Sigmoid colon (tissue), 7 donors: ENCODE results near the gene TXN. TPM values are rescaled to one million over a fixed set of nuclear protein-coding genes. Genes with fewer than 3 reads are reported as not detected.
A peak's percentile ranks its signal among the peaks of the same experiment; 100 is the strongest.
"Not testable (repeated sequence)": the region's sequence is repeated elsewhere in the genome, so short reads cannot be mapped to it uniquely, and the experiment has no call there.

Experiments used
- DNase-seq: peaks from one replicate; pipeline ENCODE4 v3.0.0-alpha.2; 2019
- H3K27ac ChIP-seq, 4 donors: fragments of 200-600 bp; sonication (generic); one replicate each; pipeline ENCODE4 v1.5.1; 2016 to 2019; ENCODE audit warnings: mild to moderate bottlenecking in 1 of 4
- H3K27me3 ChIP-seq, 3 donors: fragments of 200-600 bp; sonication (generic); one replicate each; pipeline ENCODE4 v1.5.1; 2019; ENCODE audit warnings: mild to moderate bottlenecking in 1 of 3
- H3K36me3 ChIP-seq, 4 donors: fragments of 200-600 bp; sonication (generic); one replicate each; pipeline ENCODE4 v1.5.1; 2016 to 2019
- H3K4me1 ChIP-seq, 4 donors: fragments of 200-600 bp; sonication (generic); one replicate each; pipeline ENCODE4 v1.5.1; 2017 to 2019
- H3K4me3 ChIP-seq, 4 donors: fragments of 200-600 bp; sonication (generic); one replicate each; pipeline ENCODE4 v1.5.1; 2017 to 2019; ENCODE audit warnings: mild to moderate bottlenecking in 2 of 4, moderate library complexity in 1 of 4
- H3K9me3 ChIP-seq, 4 donors: fragments of 200-600 bp in 3 of 4; sonication (generic) in 3 of 4; one replicate each; pipeline versions ENCODE4 v1.5.1 to v1.6.1; 2013 to 2019
- CTCF ChIP-seq, 4 experiments: fragments of 450-650 bp in 3 of 4; fragments of 200-600 bp in 1 of 4; IDR thresholded peaks; one replicate each; pipeline ENCODE4 v1.5.1; 2016 to 2019; ENCODE audit warnings: antibody characterized with exemption in 4 of 4, mild to moderate bottlenecking in 3 of 4, moderate library complexity in 2 of 4
- EP300 ChIP-seq, 4 donors: sonication (generic); formaldehyde crosslinking; IDR thresholded peaks; one replicate each; pipeline ENCODE4 v1.6.1; 2017; ENCODE audit warnings: antibody characterized with exemption in 4 of 4
- POLR2A ChIP-seq, 2 donors: fragments of 450-650 bp; IDR thresholded peaks; one replicate each; pipeline ENCODE4 v1.6.1; 2016; ENCODE audit warnings: antibody characterized with exemption in 2 of 2, mild to moderate bottlenecking in 2 of 2, moderate library complexity in 2 of 2
- POLR2AphosphoS5 ChIP-seq, 4 donors: sonication (generic); formaldehyde crosslinking; IDR thresholded peaks; one replicate each; pipeline ENCODE4 v1.6.1; 2017; ENCODE audit warnings: antibody characterized with exemption in 4 of 4
- WGBS, 2 donors: extraction: QIAGEN DNeasy Blood & Tissue Kit; methylation state at CpG; one replicate each; pipeline ENCODE4 v1.1.7; 2013; 5-methylcytosine and 5-hydroxymethylcytosine counted together
- intact Hi-C: fragments of 100-400 bp; cut with DNase I; formaldehyde crosslinking; loops from one replicate; pipeline ENCODE4 v1.15.1; 2023
- polyA plus RNA-seq, 3 donors: library from polyadenylated mRNA; stranded (reverse); fragments of 200-250 nt; gene quantifications; one replicate each; pipeline ENCODE4 v1.2.3, GENCODE V29; 2013
- total RNA-seq, 4 donors: library from RNA; depleted of rRNA; stranded (reverse); fragments of >200 nt; gene quantifications; one replicate each; pipeline ENCODE4 v1.1.0, GENCODE V29; 2016
- donor health status: healthy with polysubstance abuse.
- donor health status: Bipolar disorder and iron deficiency.
- donor health status: healthy.

TXN gene
- total and polyA plus RNA-seq, 7 donors: 94.9 to 827 (median 211) TPM

GRCh38 chr9:110255463-110256379 is 586 bp downstream of the TXN start:
- TF ChIP-seq EP300 (IDR thresholded peaks at IDR 0.05) (peak in 1 of 4 donors; percentile 53), CTCF (IDR thresholded peaks at IDR 0.05) (no peak), POLR2AphosphoS5 (IDR thresholded peaks at IDR 0.05) (peak; percentile 46 to 80 (median 48)), POLR2A (IDR thresholded peaks at IDR 0.05) (peak in 1 of 2 donors; percentile 13)
- intact Hi-C loops: loop anchor here (5.0 kb wide), 2 partner anchors 128 to 208 kb away; no protein-coding TSS in a partner anchor
- peaks cover 0 to 27% (median 24%) of the 10 kb centered on the region in 4 donors for H3K4me1 ChIP-seq
- H3K4me3 ChIP-seq: peak overlapping the region; percentile 75 to 95 (median 82)
- no peaks in the 10 kb centered on the region for H3K27me3 ChIP-seq
- H3K9me3 ChIP-seq: no peaks in the 10 kb centered on the region
- peak; percentile 82 for DNase-seq
- peaks cover 0 to 3% (median 0%) of the 10 kb centered on the region in 4 donors for H3K36me3 ChIP-seq
- 0 to 1% methylated on average over 81 of the region's 81 CpGs for WGBS, 2 donors
- peak overlapping the region; percentile 89 to 95 (median 90) for H3K27ac ChIP-seq

- no peaks in the 10 kb centered on the region for H3K9me3 ChIP-seq
- H3K36me3 ChIP-seq: peaks cover 0 to 9% (median under 1%) of the 10 kb centered on the region in 4 donors
- H3K4me3 ChIP-seq: peak overlapping the region; percentile 75 to 95 (median 82)
- H3K4me1 ChIP-seq: peaks cover 0 to 27% (median 24%) of the 10 kb centered on the region in 4 donors
- intact Hi-C loops: loop anchor here (5.0 kb wide), 2 partner anchors 128 to 208 kb away; no protein-coding TSS in a partner anchor
- peak overlapping the region; percentile 89 to 95 (median 90) for H3K27ac ChIP-seq
- no peaks in the 10 kb centered on the region for H3K27me3 ChIP-seq
- TF ChIP-seq CTCF (IDR thresholded peaks at IDR 0.05) (no peak), EP300 (IDR thresholded peaks at IDR 0.05) (no peak), POLR2AphosphoS5 (IDR thresholded peaks at IDR 0.05) (no peak), POLR2A (IDR thresholded peaks at IDR 0.05) (no peak)
- DNase-seq: no peak
- WGBS, 2 donors: 0 to 5% methylated on average over 17 of the region's 17 CpGs
Observed at GRCh38 chr9:110255034-110255462, 1.3 kb downstream of the TXN start.

DNA sequence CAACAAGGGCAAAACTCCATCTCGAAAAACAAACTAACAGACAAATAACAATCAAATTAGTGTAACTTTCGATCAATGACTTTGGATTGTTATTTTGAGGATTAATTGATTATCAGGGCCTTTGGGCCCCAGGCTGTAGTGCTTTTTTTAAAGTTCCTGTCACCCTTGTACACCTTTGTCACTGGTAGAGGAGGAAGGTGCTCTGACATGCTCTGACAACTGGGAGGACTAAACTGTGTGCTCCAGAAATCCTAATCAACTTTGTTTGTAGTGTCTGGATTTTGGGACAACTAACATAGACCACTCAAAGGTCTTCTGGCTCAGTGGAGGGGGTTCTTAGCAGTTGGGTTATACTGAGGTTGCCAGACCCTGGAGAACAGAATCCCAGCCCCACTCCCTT is 1.8 kb downstream of the TXN start:
- Histone ChIP-seq H3K36me3 (peaks cover 0 to 15% (median 6%) of the 10 kb centered on the region in 4 donors), H3K4me1 (peaks cover 0 to 27% (median 24%) of the 10 kb centered on the region in 4 donors), H3K4me3 (peak overlapping the region in 3 of 4 donors; percentile 75 to 95 (median 82)), H3K9me3 (no peaks in the 10 kb centered on the region), H3K27ac (peak overlapping the region in 3 of 4 donors; percentile 89 to 95 (median 89)), H3K27me3 (no peaks in the 10 kb centered on the region)
- DNase-seq: no peak
- 19 to 72% methylated on average over 2 of the region's 2 CpGs for WGBS, 2 donors
- intact Hi-C loops: no loop called here
- no peak for TF ChIP-seq POLR2AphosphoS5 (IDR thresholded peaks at IDR 0.05)
- no peak for TF ChIP-seq EP300 (IDR thresholded peaks at IDR 0.05)
- TF ChIP-seq POLR2A (IDR thresholded peaks at IDR 0.05): no peak
- no peak for TF ChIP-seq CTCF (IDR thresholded peaks at IDR 0.05)

DNA sequence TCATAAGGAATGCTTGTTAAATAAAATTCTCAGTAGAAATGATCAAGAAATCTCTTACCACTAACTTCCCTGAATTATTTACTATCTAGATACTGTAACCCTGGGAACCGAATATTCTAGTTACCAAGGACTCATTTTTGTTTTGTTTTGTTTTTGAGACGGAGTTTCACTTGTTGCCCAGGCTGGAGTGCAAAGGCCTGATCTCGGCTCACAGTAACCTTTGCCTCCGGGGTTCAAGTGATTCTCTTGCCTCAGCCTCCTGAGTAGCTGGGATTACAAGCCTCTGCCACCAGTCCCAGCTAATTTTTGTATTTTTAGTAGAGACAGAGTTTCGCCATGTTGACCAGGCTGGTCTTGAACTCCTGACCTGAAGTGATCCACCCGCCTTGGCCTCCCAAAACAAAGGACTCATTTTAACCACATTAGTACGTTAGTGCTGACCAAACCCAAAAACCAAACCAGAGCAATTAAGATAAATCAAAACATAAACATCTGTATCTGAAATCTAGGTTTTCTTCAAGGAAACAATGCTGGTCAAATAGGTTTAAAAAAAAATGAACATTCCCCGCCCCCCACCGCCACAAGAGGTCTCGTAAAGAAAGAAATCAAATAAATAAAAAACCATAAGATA is 3.7 kb downstream of the TXN start:
- no peak for DNase-seq
- TF ChIP-seq POLR2AphosphoS5 (IDR thresholded peaks at IDR 0.05) (no peak), CTCF (IDR thresholded peaks at IDR 0.05) (no peak), EP300 (IDR thresholded peaks at IDR 0.05) (no peak), POLR2A (IDR thresholded peaks at IDR 0.05) (no peak)
- intact Hi-C loops: no loop called here
- H3K36me3 ChIP-seq: peaks cover 6 to 31% (median 9%) of the 10 kb centered on the region in 4 donors
- WGBS, 2 donors: 15 to 66% methylated on average over 10 of the region's 10 CpGs
- H3K4me3 ChIP-seq: no peak overlapping the region
- no peaks in the 10 kb centered on the region for H3K9me3 ChIP-seq
- peak overlapping the region in 1 of 4 donors; percentile 3 for H3K27ac ChIP-seq
- no peaks in the 10 kb centered on the region for H3K27me3 ChIP-seq
- peaks cover 0 to 23% (median 20%) of the 10 kb centered on the region in 4 donors for H3K4me1 ChIP-seq

- peaks cover 0 to 17% (median 14%) of the 10 kb centered on the region in 4 donors for H3K4me1 ChIP-seq
- DNase-seq, intact Hi-C loops, H3K4me3 ChIP-seq, H3K27ac ChIP-seq, H3K9me3 ChIP-seq, H3K27me3 ChIP-seq: not testable (repeated sequence)
- 81 to 92% methylated on average over 5 of the region's 5 CpGs for WGBS, 2 donors
- peaks cover 6 to 38% (median 12%) of the 10 kb centered on the region in 4 donors for H3K36me3 ChIP-seq
Observed at GRCh38 chr9:110251770-110252169, 4.5 kb downstream of the TXN start.
